Lower lobe of right lung (tissue), 2 donors: ENCODE results near the gene ASCC2. TPM values are rescaled to one million over a fixed set of nuclear protein-coding genes. Genes with fewer than 3 reads are reported as not detected.

Experiments used
- ATAC-seq, 2 donors: fragments of 200-7000 bp; cut with Tn5 transposase; one replicate each; pipeline ENCODE4 v1.9.1; 2020 to 2022; ENCODE audit warnings: mild to moderate bottlenecking in 2 of 2, moderate library complexity in 2 of 2
- DNase-seq: peaks from one replicate; pipeline ENCODE4 v3.0.0-alpha.2; 2020
- H3K27ac ChIP-seq: fragments of 200-600 bp; one replicate; pipeline ENCODE4 v1.8.0; 2022
- H3K27me3 ChIP-seq: fragments of 200-600 bp; one replicate; pipeline ENCODE4 v1.8.0; 2022; ENCODE audit warnings: low read depth
- H3K36me3 ChIP-seq: fragments of 200-600 bp; one replicate; pipeline ENCODE4 v1.8.0; 2022; ENCODE audit warnings: mild to moderate bottlenecking
- H3K4me1 ChIP-seq: fragments of 200-600 bp; one replicate; pipeline ENCODE4 v1.8.0; 2022
- H3K4me3 ChIP-seq: fragments of 200-600 bp; one replicate; pipeline ENCODE4 v1.8.0; 2022; ENCODE audit warnings: mild to moderate bottlenecking
- H3K9me3 ChIP-seq: fragments of 200-600 bp; one replicate; pipeline ENCODE4 v1.8.0; 2022
- CTCF ChIP-seq: fragments of 200-600 bp; IDR thresholded peaks from one replicate; pipeline ENCODE4 v1.8.0; 2022; ENCODE audit warnings: antibody characterized with exemption, mild to moderate bottlenecking
- intact Hi-C: fragments of 100-400 bp; cut with DNase I; formaldehyde crosslinking; loops from one replicate; pipeline ENCODE4 v1.11.0; 2022
- total RNA-seq: library from RNA; stranded (reverse); fragmentation: NEBNext Ultra II Directional; extraction: Animal tissue kit (Norgen Biotek cat#: 25700); gene quantifications from one replicate; pipeline ENCODE4 v1.2.1, GENCODE V29; 2021
- donor health status: DM: no; HTN: yes; CAD: no; lungs with severe emphysema.

Gene ASCC2
- total RNA-seq, 1 donor from 2014 or later, result 65.4 TPM

DNA sequence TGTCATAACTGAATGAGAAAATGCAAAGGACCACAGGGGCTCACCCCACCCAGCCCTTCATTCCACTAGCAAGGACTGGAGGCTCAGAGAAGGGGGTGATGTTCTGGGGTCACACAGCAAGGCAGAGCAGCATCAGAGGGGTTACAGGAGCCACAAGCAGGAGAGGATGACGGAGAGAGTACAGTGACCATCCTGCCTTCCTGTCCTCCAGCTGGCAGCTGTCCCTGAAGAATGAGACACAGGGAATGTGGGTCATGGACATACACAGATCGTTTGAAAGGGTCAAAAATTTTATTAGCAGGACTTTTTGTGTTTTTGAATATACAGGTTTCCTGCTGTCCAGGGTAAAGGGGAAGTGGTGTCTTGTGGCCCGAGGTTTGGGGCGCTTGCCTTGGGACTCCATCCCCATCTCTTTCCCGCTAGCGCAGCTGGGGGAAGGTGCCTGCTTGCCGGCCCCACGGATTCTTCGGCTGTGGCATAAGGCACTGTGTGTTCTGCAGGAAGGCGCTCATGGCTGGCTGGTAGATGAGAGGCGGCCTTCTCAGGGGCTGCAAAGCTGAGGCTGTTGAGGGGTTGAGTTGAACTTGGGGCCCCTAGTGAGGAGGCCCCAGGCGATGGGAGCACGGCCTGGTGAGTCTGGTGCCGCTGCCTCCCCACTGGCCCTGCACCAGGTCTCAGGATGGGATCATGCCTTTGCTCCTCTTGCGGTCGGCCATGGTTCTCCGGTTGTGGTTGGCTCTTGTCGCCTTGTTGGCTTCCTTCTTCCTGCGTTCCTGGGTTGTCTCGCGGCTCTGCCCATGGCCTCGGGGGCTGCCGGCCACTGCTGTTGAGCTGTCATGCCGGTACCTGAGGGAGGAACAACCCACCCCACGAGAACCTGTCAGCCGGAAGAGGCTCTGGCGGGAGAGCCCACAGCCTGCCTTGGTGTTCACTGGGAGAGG is 49.5 kb downstream of the ASCC2 start:
- no peak for TF ChIP-seq CTCF
- Histone ChIP-seq H3K27ac (no peak overlapping the region), H3K36me3 (peaks cover 64% of the 10 kb centered on the region), H3K4me1 (peaks cover 15% of the 10 kb centered on the region), H3K27me3 (no peaks in the 10 kb centered on the region), H3K4me3 (no peak overlapping the region), H3K9me3 (no peaks in the 10 kb centered on the region)
- DNase-seq (no peak), ATAC-seq (no peak)
- intact Hi-C loops, result no loop called here

DNA sequence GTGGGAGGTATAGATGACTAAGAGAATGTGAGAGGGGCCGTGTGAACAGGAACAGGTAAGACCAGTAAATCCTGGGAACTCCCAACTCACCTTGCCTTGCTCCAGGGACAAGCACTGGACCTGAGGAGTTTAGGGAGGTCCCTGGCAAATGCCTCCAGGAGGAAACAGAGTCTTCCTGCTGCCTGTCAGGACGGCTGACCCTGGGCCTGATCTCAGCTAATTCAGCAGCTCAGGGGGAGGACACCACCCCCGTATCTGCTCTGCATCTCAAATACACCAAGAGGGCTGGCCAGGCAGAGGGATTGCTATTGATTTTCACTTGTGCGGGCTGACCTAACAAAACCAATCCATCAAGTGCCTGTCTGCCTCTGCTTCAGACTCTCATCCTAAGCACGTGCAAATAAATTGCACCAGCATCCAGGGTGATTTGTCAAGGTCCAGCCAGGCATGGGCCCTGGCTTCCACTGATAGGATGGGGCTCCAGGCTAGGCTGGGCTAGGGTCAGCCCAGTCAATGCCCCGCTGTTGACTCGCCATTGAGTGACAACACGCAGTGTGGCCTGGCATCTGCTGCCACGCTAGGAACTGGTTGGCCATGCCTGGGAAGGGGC is 50.6 kb downstream of the ASCC2 start:
- peaks cover 15% of the 10 kb centered on the region for H3K4me1 ChIP-seq
- DNase-seq (no peak), ATAC-seq (no peak)
- no peak overlapping the region for H3K4me3 ChIP-seq
- no peaks in the 10 kb centered on the region for H3K9me3 ChIP-seq
- H3K36me3 ChIP-seq, result peaks cover 53% of the 10 kb centered on the region
- no peak for TF ChIP-seq CTCF
- intact Hi-C loops, result no loop called here
- no peak overlapping the region for H3K27ac ChIP-seq
- H3K27me3 ChIP-seq, result no peaks in the 10 kb centered on the region

DNA sequence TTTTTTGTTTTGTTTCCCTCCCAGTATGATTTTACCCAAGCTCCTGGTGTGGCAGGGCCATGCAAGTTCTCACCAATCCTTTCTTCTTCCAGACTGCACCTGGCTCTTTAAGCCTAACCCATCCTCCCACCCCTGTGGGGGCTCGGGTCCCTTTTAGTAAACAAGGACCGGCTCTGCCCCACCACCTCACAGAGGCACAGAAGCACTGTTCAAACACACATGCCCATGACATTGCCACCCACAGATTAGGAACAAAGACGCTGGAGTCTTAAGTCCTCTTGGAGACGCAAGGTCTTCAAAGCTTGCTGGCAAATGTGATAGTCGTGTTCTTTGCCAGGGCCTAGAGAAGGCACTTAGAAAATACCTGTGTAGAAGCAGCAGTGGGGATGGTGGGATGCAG is 52.0 kb downstream of the ASCC2 start:
- H3K9me3 ChIP-seq, result no peaks in the 10 kb centered on the region
- TF ChIP-seq CTCF, result no peak
- ATAC-seq, result no peak
- DNase-seq, result no peak
- H3K4me1 ChIP-seq, result peaks cover 15% of the 10 kb centered on the region
- H3K27me3 ChIP-seq, result no peaks in the 10 kb centered on the region
- H3K27ac ChIP-seq, result no peak overlapping the region
- peaks cover 39% of the 10 kb centered on the region for H3K36me3 ChIP-seq
- intact Hi-C loops, result no loop called here
- no peak overlapping the region for H3K4me3 ChIP-seq

DNA sequence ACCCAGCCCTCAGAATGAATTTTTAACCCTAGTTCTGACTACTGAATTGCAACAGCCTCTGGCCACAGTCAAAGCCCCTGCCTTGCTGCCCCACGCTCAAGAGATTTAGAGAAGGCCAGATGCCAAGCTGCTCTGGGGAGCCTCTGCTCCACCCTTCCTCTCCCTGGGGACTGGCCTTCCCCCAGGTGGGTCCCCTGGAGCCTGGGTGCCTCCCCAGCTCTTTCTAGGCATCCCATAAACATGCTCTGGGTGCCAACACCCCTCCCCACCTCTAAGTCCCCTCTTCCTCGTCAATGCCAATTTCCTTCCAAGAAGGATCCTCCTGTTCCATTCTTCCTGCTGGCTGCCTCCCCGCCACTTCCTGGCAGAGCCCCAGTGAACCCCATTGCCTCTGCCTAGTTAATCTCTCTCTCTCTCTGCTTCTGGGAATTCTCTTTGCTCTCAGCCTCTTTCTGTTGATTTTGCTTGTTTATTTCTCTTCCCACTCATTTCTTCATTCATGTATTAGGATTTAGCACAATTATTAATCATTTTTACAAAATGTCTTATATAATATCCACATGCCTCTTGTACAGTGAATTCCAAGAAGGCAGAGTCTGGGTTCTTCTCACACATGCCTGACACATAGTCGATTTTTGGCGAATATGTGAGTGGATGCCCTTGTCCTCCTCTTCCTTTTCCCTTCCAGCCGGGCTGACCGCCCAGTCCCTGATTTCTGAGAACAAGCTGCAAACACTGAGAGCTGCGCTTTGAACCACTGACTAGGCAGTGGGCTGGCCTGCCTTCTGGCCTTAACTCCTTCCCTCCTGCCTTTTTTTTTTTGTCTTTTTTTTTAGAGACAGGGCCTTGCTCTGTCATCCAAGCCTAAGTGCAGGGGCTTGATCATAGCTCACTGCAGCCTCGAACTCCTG is 53.4 kb downstream of the ASCC2 start:
- peak overlapping the region; percentile 49 for H3K27ac ChIP-seq
- peaks cover 15% of the 10 kb centered on the region for H3K4me1 ChIP-seq

More for the DNA sequence above, 53.4 kb downstream of the ASCC2 start:
- peaks cover 25% of the 10 kb centered on the region for H3K36me3 ChIP-seq
- DNase-seq, result no peak
- intact Hi-C loops, result no loop called here
- no peak for TF ChIP-seq CTCF
- no peaks in the 10 kb centered on the region for H3K9me3 ChIP-seq
- ATAC-seq, result peak in 1 of 2 donors; percentile 33
- no peak overlapping the region for H3K4me3 ChIP-seq
- no peaks in the 10 kb centered on the region for H3K27me3 ChIP-seq
